ENCODE results near the gene CDYL. TPM values are rescaled to one million over a fixed set of nuclear protein-coding genes. Genes with fewer than 3 reads are reported as not detected.

CDYL gene
- polyA plus RNA-seq, 4 donors, result 6.2 to 15.4 (median 7.4) TPM

DNA sequence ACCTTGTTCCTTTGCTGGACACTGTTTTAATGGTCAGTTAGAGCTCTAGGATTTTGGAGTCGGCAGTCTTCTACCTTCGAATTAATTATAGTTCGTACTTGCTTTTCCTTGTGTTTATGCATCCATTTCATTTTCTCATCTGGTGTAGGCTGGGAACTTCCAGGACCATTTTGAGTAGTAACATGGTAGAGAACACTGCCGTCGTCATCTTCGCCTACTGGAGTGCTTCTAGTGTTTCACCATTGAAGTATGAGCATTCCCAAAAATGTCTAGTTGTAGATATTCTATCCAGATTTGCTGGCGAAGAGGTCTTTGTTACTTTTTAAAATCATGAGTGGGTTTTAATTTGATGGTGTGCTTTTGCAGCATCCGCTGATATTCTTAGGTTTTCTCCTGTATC, 36.9 kb downstream of the CDYL start:
- H3K27ac ChIP-seq (ENCODE audit: low read depth in 1 of 3, low read length in 2 of 3), result no peak overlapping the region
- H3K9me3 ChIP-seq (ENCODE audit: control insufficient read depth in 2 of 2, insufficient read depth in 1 of 2, low read depth in 1 of 2, low read length in 1 of 2), result peaks cover 0 to 6% of the 10 kb centered on the region in 2 donors
- H3K4me3 ChIP-seq (ENCODE audit: low read depth in 1 of 3, low read length in 3 of 3), result no peak overlapping the region
- WGBS, 3 donors, result 96 to 97% (median 97%) methylated on average over 8 of the region's 8 CpGs
- H3K36me3 ChIP-seq (ENCODE audit: control insufficient read depth in 3 of 3, insufficient read depth in 2 of 3, low read depth in 1 of 3, low read length in 3 of 3), result no peaks in the 10 kb centered on the region
- FAIRE-seq (no peak), DNase-seq (no peak)
- peaks cover 0 to 12% (median 0%) of the 10 kb centered on the region in 3 donors for H3K4me1 ChIP-seq (ENCODE audit: control insufficient read depth in 3 of 3, insufficient read depth in 2 of 3, low read depth in 1 of 3, low read length in 2 of 3)
- H3K27me3 ChIP-seq (ENCODE audit: control insufficient read depth in 3 of 3, insufficient read depth in 3 of 3, low read length in 3 of 3), result no peaks in the 10 kb centered on the region

DNA sequence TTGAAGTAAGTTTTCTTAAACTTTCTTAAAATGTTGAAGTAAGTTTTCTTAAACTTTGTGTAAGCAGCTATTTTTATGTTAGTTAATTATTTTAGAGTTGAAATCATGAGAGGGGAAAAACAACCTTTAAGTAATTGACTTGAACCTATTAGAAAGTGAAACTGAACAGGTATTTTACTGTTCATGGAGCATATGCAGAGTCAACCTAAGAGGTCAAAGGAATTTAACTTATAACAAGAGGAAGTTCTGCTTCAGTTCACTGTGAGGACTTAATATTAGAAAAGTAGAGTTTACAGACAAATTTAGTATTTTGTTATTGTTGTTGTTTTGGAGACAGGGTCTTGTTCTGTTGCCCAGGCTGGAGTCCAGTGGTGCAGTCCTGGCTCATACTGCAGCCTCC, 38.0 kb downstream of the CDYL start:
- H3K36me3 ChIP-seq (ENCODE audit: control insufficient read depth in 3 of 3, insufficient read depth in 2 of 3, low read depth in 1 of 3, low read length in 3 of 3), result no peaks in the 10 kb centered on the region
- peaks cover 0 to 4% of the 10 kb centered on the region in 2 donors for H3K9me3 ChIP-seq (ENCODE audit: control insufficient read depth in 2 of 2, insufficient read depth in 1 of 2, low read depth in 1 of 2, low read length in 1 of 2)
- no peaks in the 10 kb centered on the region for H3K27me3 ChIP-seq (ENCODE audit: control insufficient read depth in 3 of 3, insufficient read depth in 3 of 3, low read length in 3 of 3)
- H3K4me3 ChIP-seq (ENCODE audit: low read depth in 1 of 3, low read length in 3 of 3), result no peak overlapping the region
- DNase-seq (peak in 1 of 2 donors; percentile 39), FAIRE-seq (no peak)
- H3K27ac ChIP-seq (ENCODE audit: low read depth in 1 of 3, low read length in 2 of 3), result no peak overlapping the region
- peaks cover 0 to 12% (median 0%) of the 10 kb centered on the region in 3 donors for H3K4me1 ChIP-seq (ENCODE audit: control insufficient read depth in 3 of 3, insufficient read depth in 2 of 3, low read depth in 1 of 3, low read length in 2 of 3)

DNA sequence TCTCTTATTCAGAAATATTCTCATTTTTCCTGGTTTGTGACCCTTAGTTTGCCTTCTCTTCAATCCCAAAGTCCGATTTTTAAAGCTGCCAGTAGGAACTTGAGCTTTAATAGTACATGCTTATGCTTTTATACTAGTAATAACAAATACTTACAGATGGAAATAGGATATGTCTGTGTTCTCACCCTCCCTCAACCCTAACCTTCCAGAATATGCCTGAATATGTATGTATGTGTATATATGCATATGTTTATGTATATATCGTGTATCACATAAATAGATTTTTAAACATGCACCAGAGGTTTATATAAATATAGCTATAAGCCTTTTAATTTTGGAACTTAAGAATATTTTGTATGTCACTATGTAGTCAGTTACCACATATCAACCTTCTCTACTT, 38.8 kb downstream of the CDYL start:
- H3K27ac ChIP-seq (ENCODE audit: low read depth in 1 of 3, low read length in 2 of 3), result no peak overlapping the region
- peaks cover 0 to 12% (median 0%) of the 10 kb centered on the region in 3 donors for H3K4me1 ChIP-seq (ENCODE audit: control insufficient read depth in 3 of 3, insufficient read depth in 2 of 3, low read depth in 1 of 3, low read length in 2 of 3)
- 65 to 75% (median 74%) methylated on average over 2 of the region's 2 CpGs for WGBS, 3 donors

DNA sequence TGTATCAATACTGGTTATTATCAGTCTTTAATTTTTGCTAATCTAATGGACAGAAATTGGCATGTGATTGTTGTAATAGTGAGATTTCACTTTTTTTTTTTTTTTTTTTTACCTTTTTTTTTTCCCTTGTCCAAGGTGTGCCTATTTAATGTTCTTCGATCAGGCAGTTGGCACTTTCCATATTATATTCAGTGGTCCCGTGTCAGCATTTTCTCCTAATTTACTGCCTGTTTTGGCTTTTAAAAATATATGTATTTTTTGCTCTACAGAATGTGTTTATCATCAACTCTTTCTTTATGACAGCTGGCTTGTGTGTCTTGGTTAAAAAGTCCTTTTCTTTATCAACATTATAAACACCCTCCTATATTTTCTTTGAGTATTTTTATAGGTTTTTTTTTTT, 39.4 kb downstream of the CDYL start:
- Histone ChIP-seq H3K9me3 (ENCODE audit: control insufficient read depth in 2 of 2, insufficient read depth in 1 of 2, low read depth in 1 of 2, low read length in 1 of 2) (peaks cover 0 to 2% of the 10 kb centered on the region in 2 donors), H3K27ac (ENCODE audit: low read depth in 1 of 3, low read length in 2 of 3) (no peak overlapping the region), H3K36me3 (ENCODE audit: control insufficient read depth in 3 of 3, insufficient read depth in 2 of 3, low read depth in 1 of 3, low read length in 3 of 3) (no peaks in the 10 kb centered on the region), H3K4me3 (ENCODE audit: low read depth in 1 of 3, low read length in 3 of 3) (no peak overlapping the region), H3K27me3 (ENCODE audit: control insufficient read depth in 3 of 3, insufficient read depth in 3 of 3, low read length in 3 of 3) (no peaks in the 10 kb centered on the region), H3K4me1 (ENCODE audit: control insufficient read depth in 3 of 3, insufficient read depth in 2 of 3, low read depth in 1 of 3, low read length in 2 of 3) (peaks cover 0 to 9% (median 0%) of the 10 kb centered on the region in 3 donors)
- no peak for FAIRE-seq
- no peak for DNase-seq
- WGBS, 3 donors, result 92 to 98% (median 98%) methylated on average over 2 of the region's 2 CpGs

More for the DNA sequence above, 38.8 kb downstream of the CDYL start:
- no peak overlapping the region for H3K4me3 ChIP-seq (ENCODE audit: low read depth in 1 of 3, low read length in 3 of 3)
- peaks cover 0 to 4% of the 10 kb centered on the region in 2 donors for H3K9me3 ChIP-seq (ENCODE audit: control insufficient read depth in 2 of 2, insufficient read depth in 1 of 2, low read depth in 1 of 2, low read length in 1 of 2)
- H3K27me3 ChIP-seq (ENCODE audit: control insufficient read depth in 3 of 3, insufficient read depth in 3 of 3, low read length in 3 of 3), result no peaks in the 10 kb centered on the region
- no peaks in the 10 kb centered on the region for H3K36me3 ChIP-seq (ENCODE audit: control insufficient read depth in 3 of 3, insufficient read depth in 2 of 3, low read depth in 1 of 3, low read length in 3 of 3)
- DNase-seq (no peak), FAIRE-seq (no peak)

DNA sequence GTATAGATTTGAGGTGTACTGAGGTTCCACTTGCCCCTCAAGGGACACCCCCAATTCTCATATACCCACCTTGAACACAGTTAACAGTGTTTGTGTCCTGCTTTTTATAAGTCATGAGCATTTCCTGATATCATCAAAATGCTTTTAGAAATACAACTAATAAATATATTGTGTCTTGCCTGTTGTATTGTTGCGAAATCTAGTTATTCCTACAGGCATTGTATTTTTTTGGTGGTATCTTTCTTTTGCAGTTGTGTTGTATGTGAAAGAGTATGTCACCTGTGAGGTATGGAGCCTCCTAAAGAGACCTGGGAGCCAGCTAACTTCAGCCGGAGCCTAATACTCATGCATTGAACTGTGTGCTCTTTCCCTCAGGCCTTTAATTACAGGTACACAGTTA, 40.7 kb downstream of the CDYL start:
- Histone ChIP-seq H3K36me3 (ENCODE audit: control insufficient read depth in 3 of 3, insufficient read depth in 2 of 3, low read depth in 1 of 3, low read length in 3 of 3) (no peaks in the 10 kb centered on the region), H3K27ac (ENCODE audit: low read depth in 1 of 3, low read length in 2 of 3) (no peak overlapping the region), H3K9me3 (ENCODE audit: control insufficient read depth in 2 of 2, insufficient read depth in 1 of 2, low read depth in 1 of 2, low read length in 1 of 2) (peaks cover 0 to 3% of the 10 kb centered on the region in 2 donors), H3K27me3 (ENCODE audit: control insufficient read depth in 3 of 3, insufficient read depth in 3 of 3, low read length in 3 of 3) (no peaks in the 10 kb centered on the region), H3K4me3 (ENCODE audit: low read depth in 1 of 3, low read length in 3 of 3) (no peak overlapping the region), H3K4me1 (ENCODE audit: control insufficient read depth in 3 of 3, insufficient read depth in 2 of 3, low read depth in 1 of 3, low read length in 2 of 3) (peaks cover 0 to 4% (median 0%) of the 10 kb centered on the region in 3 donors)
- no peak for DNase-seq
- 96 to 100% (median 97%) methylated on average over 2 of the region's 2 CpGs for WGBS, 3 donors
- FAIRE-seq, result no peak

DNA sequence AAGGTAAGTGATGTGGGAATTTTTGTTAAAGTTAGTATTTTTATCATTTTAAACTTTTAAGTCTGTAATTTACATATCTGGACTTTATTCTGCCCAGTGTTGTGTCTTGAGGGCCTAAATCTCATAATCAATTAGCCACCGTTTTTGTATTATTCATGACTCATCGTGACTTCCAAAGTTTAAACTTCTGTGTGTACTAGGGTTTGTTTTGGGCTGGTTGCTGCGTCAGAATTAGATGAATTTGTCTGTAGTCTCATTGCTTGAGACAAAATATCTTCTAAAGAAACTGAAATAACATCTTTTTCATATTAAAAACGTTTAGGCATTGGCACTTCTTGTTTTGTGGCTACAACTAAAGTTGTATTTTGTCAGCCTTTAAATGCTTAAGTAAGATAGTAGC, 41.3 kb downstream of the CDYL start:
- peaks cover 0 to 5% of the 10 kb centered on the region in 2 donors for H3K9me3 ChIP-seq (ENCODE audit: control insufficient read depth in 2 of 2, insufficient read depth in 1 of 2, low read depth in 1 of 2, low read length in 1 of 2)
- no peak for DNase-seq
- no peak for FAIRE-seq
- no peaks in the 10 kb centered on the region for H3K36me3 ChIP-seq (ENCODE audit: control insufficient read depth in 3 of 3, insufficient read depth in 2 of 3, low read depth in 1 of 3, low read length in 3 of 3)
- H3K27ac ChIP-seq (ENCODE audit: low read depth in 1 of 3, low read length in 2 of 3), result no peak overlapping the region
- H3K4me3 ChIP-seq (ENCODE audit: low read depth in 1 of 3, low read length in 3 of 3), result no peak overlapping the region
- WGBS, 3 donors, result 64 to 71% (median 70%) methylated on average over 4 of the region's 4 CpGs
- H3K4me1 ChIP-seq (ENCODE audit: control insufficient read depth in 3 of 3, insufficient read depth in 2 of 3, low read depth in 1 of 3, low read length in 2 of 3), result peaks cover 0 to 3% (median 0%) of the 10 kb centered on the region in 3 donors
- H3K27me3 ChIP-seq (ENCODE audit: control insufficient read depth in 3 of 3, insufficient read depth in 3 of 3, low read length in 3 of 3), result no peaks in the 10 kb centered on the region

DNA sequence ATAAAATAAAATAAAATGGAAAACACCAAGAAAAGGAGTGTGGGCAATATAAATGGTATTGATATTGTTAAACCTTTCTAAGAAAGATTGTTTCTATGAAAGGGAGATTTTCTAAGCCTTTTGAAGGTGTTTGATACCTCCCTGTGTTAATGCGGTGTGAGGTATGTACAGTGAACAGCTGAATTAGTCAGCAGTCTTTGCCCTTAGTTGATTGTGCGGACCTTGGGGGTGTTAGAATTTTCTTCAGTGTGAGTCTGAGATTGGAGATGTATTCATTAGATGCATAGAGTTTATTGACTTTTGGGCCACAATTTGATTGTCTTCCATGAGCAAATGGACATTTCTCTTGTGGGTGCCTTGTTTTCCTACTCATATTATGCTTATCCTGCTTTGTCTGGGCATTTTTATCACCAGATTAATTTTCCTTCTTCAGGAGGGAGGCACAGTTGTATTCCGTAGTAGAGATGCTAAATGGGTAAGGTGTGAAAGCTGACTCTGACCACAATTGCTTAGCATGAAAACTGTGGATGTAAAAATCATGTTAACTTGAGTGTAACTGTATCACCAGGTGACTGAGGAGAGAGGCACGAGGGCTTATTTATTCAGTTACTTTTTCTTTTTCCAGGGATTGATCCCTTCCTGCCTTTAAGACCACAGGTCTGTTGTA, 42.2 kb downstream of the CDYL start:
- Histone ChIP-seq H3K27me3 (ENCODE audit: control insufficient read depth in 3 of 3, insufficient read depth in 3 of 3, low read length in 3 of 3) (no peaks in the 10 kb centered on the region), H3K36me3 (ENCODE audit: control insufficient read depth in 3 of 3, insufficient read depth in 2 of 3, low read depth in 1 of 3, low read length in 3 of 3) (no peaks in the 10 kb centered on the region), H3K4me3 (ENCODE audit: low read depth in 1 of 3, low read length in 3 of 3) (no peak overlapping the region), H3K9me3 (ENCODE audit: control insufficient read depth in 2 of 2, insufficient read depth in 1 of 2, low read depth in 1 of 2, low read length in 1 of 2) (peaks cover 0 to 5% of the 10 kb centered on the region in 2 donors), H3K27ac (ENCODE audit: low read depth in 1 of 3, low read length in 2 of 3) (no peak overlapping the region), H3K4me1 (ENCODE audit: control insufficient read depth in 3 of 3, insufficient read depth in 2 of 3, low read depth in 1 of 3, low read length in 2 of 3) (peaks cover 0 to 3% (median 0%) of the 10 kb centered on the region in 3 donors)
- DNase-seq (no peak), FAIRE-seq (no peak)
- 94 to 95% (median 95%) methylated on average over 4 of the region's 4 CpGs for WGBS, 3 donors

DNA sequence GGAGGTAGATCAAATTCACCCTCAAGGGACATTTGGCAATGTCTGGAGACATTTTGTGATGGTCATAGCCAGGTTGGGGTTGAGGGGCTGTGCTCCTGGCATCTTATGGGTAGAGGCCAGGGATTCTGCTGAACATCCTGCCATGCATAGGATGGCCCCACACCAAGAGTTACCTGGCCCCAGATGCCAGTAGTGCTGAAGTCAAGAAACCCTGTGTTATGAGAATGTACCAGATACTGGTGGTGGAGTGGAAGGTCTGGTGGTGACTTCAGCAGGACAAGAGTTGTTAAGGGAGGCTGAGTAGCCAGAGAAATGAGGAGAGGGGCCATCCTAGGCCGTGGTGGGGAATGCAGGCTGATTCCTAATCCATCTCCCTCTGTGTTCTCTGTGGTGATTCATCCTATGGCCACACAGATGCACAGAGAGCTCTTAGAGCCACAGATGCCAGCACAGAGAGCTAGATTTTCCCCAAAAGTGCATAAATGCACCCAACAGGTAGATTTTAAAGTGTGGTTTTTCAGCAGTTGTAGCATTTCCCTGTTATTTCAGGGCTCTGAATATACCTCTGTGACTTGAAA, 43.6 kb downstream of the CDYL start:
- H3K4me3 ChIP-seq (ENCODE audit: low read depth in 1 of 3, low read length in 3 of 3), result no peak overlapping the region
- no peaks in the 10 kb centered on the region for H3K4me1 ChIP-seq (ENCODE audit: control insufficient read depth in 3 of 3, insufficient read depth in 2 of 3, low read depth in 1 of 3, low read length in 2 of 3)
- FAIRE-seq (no peak), DNase-seq (no peak)
- H3K27me3 ChIP-seq (ENCODE audit: control insufficient read depth in 3 of 3, insufficient read depth in 3 of 3, low read length in 3 of 3), result no peaks in the 10 kb centered on the region
- H3K9me3 ChIP-seq (ENCODE audit: control insufficient read depth in 2 of 2, insufficient read depth in 1 of 2, low read depth in 1 of 2, low read length in 1 of 2), result peaks cover 0 to 5% of the 10 kb centered on the region in 2 donors
- H3K36me3 ChIP-seq (ENCODE audit: control insufficient read depth in 3 of 3, insufficient read depth in 2 of 3, low read depth in 1 of 3, low read length in 3 of 3), result no peaks in the 10 kb centered on the region
- 71 to 81% (median 81%) methylated on average over 1 of the region's 1 CpG for WGBS, 3 donors
- no peak overlapping the region for H3K27ac ChIP-seq (ENCODE audit: low read depth in 1 of 3, low read length in 2 of 3)
